Endothelial cell of umbilical vein (primary cell): ENCODE measurements around the gene SPAG16. TPM values are rescaled to one million over a fixed set of nuclear protein-coding genes. Genes with fewer than 3 reads are reported as not detected.

ENCODE experiments used
- BruUV-seq: library from RNA; stranded (reverse); fragments of 400-500 nt; replicated peaks from 2 replicates; lab custom pipeline; 2021; lab: Mats Ljungman, UMichigan
- CTCF ChIA-PET: fragments of 300-600, 350-600 bp; sonication (Branson Sonifier 250); formaldehyde crosslinking; loops from one replicate; lab custom pipeline; 2021; ENCODE audit warnings: antibody characterized with exemption, inconsistent platforms; lab: Charles Lee
- POLR2A ChIA-PET: fragments of 300-600, 350-600 bp; sonication (Branson Sonifier 250); formaldehyde crosslinking; loops from one replicate; lab custom pipeline; 2021; ENCODE audit warnings: antibody characterized with exemption, inconsistent platforms; lab: Charles Lee
- DNase-seq: peaks from one replicate; pipeline ENCODE4 v3.0.0-alpha.2; 2011; ENCODE audit warnings: low read depth, low spot score
- FAIRE-seq: peaks from 2 replicates; lab custom pipeline; 2011; peaks lifted over from hg19 to GRCh38; lab: Jason Lieb, UNC
- H2AFZ ChIP-seq: 2 replicates; pipeline ENCODE4 v1.6.0; 2012; ENCODE audit warnings: low read depth, low read length, control low read depth, inconsistent platforms
- H3K27ac ChIP-seq: 2 replicates; pipeline ENCODE4 v1.5.1; 2011; ENCODE audit warnings: low read depth, mild to moderate bottlenecking, control low read depth, low read length, moderate library complexity; ENCODE audit not compliant: insufficient read depth
- H3K27me3 ChIP-seq, 2 experiments: 2 replicates each; pipeline versions ENCODE4 v1.6.0 to v1.6.1; 2011; ENCODE audit warnings: low read length in 2 of 2, mixed read lengths in 1 of 2; ENCODE audit not compliant: control insufficient read depth in 2 of 2, insufficient read depth in 2 of 2
- H3K36me3 ChIP-seq, 2 experiments: 2 replicates in 1 of 2; 3 replicates in 1 of 2; pipeline ENCODE4 v1.5.1; 2011; ENCODE audit warnings: low read length in 2 of 2, mild to moderate bottlenecking in 1 of 2, moderate library complexity in 1 of 2; ENCODE audit not compliant: control insufficient read depth in 2 of 2, insufficient read depth in 2 of 2; ENCODE audit errors: extremely low read depth in 1 of 2
- H3K4me1 ChIP-seq: 3 replicates; pipeline ENCODE4 v1.5.1; 2011; ENCODE audit warnings: mild to moderate bottlenecking, low read length; ENCODE audit not compliant: control insufficient read depth, insufficient read depth; ENCODE audit errors: extremely low read depth
- H3K4me2 ChIP-seq: 2 replicates; pipeline ENCODE4 v1.6.1; 2011; ENCODE audit warnings: low read length, control low read depth, mixed read lengths; ENCODE audit not compliant: insufficient read depth
- H3K4me3 ChIP-seq, 3 experiments: fragments of 200-600 bp in 1 of 3; sonication (generic), shearing (Covaris generic) in 1 of 3; replicated peaks in 1 of 3; 2 replicates each; pipeline ENCODE4 v1.5.1; 2011 to 2016; ENCODE audit warnings: control low read depth in 3 of 3, low read length in 3 of 3, mild to moderate bottlenecking in 2 of 3, inconsistent platforms in 1 of 3, low read depth in 1 of 3, moderate library complexity in 1 of 3; ENCODE audit not compliant: insufficient read depth in 1 of 3
- H3K79me2 ChIP-seq: 2 replicates; pipeline ENCODE4 v1.6.0; 2012; ENCODE audit warnings: low read length, inconsistent platforms; ENCODE audit not compliant: control insufficient read depth, insufficient read depth
- H3K9ac ChIP-seq: replicated peaks from 2 replicates; pipeline ENCODE3; 2011; ENCODE audit warnings: low read length, control low read depth; ENCODE audit not compliant: insufficient read depth; ENCODE audit errors: extremely low read depth
- H3K9me1 ChIP-seq: replicated peaks from 3 replicates; pipeline ENCODE4 v1.6.0; 2011; ENCODE audit warnings: mild to moderate bottlenecking, low read length; ENCODE audit not compliant: control insufficient read depth, insufficient read depth; ENCODE audit errors: extremely low read depth
- H3K9me3 ChIP-seq: replicated peaks from 2 replicates; pipeline ENCODE4 v1.5.1; 2012; ENCODE audit warnings: low read length, inconsistent platforms; ENCODE audit not compliant: control insufficient read depth, insufficient read depth
- H4K20me1 ChIP-seq: replicated peaks from 2 replicates; pipeline ENCODE3; 2011; ENCODE audit warnings: mild to moderate bottlenecking, low read length; ENCODE audit not compliant: control insufficient read depth, insufficient read depth; ENCODE audit errors: extremely low read depth
- EZH2 ChIP-seq: IDR thresholded peaks from 2 replicates; pipeline ENCODE4 v1.6.1; 2012; ENCODE audit warnings: borderline replicate concordance, low read depth, mild to moderate bottlenecking, moderate library complexity, low read length, inconsistent platforms; ENCODE audit not compliant: severe bottlenecking
- FOS ChIP-seq: IDR thresholded peaks from 2 replicates; pipeline ENCODE4 v1.6.1; 2011; ENCODE audit warnings: mild to moderate bottlenecking, low read length, moderate library complexity, borderline replicate concordance; ENCODE audit not compliant: insufficient read depth
- GATA2 ChIP-seq: IDR thresholded peaks from 2 replicates; pipeline ENCODE4 v1.7.0; 2011; ENCODE audit warnings: low read depth, mild to moderate bottlenecking, moderate library complexity, mixed read lengths, low read length; ENCODE audit not compliant: insufficient read length, insufficient read depth
- JUN ChIP-seq: IDR thresholded peaks from 2 replicates; pipeline ENCODE4 v1.6.1; 2011; ENCODE audit warnings: borderline replicate concordance, low read depth; ENCODE audit not compliant: insufficient read length, insufficient read depth
- MYC ChIP-seq: IDR thresholded peaks from one replicate; pipeline ENCODE4 v1.6.1; 2011; ENCODE audit warnings: mild to moderate bottlenecking, low read depth, low read length
- POLR2A ChIP-seq: IDR thresholded peaks from 2 replicates; pipeline ENCODE4 v1.6.1; 2012; ENCODE audit warnings: low read depth, mild to moderate bottlenecking, control low read depth, low read length
- POLR2AphosphoS5 ChIP-seq: IDR thresholded peaks from 2 replicates; pipeline ENCODE4 v1.6.1; 2012; ENCODE audit warnings: low read depth, mild to moderate bottlenecking, control low read depth, low read length, moderate library complexity; ENCODE audit not compliant: insufficient read depth
- dilution Hi-C: fragments of 300-500 bp; cut with MboI; formaldehyde crosslinking; loops from one replicate; pipeline ENCODE4 v1.15.0; 2019; ENCODE audit warnings: low sequenced_read_pairs; ENCODE audit not compliant: extremely low pct_ligation_motif_present
- intact Hi-C: fragments of 100-400 bp; cut with micrococcal nuclease; formaldehyde crosslinking; loops from one replicate; pipeline ENCODE4 v1.10.0; 2022
- polyA plus RNA-seq, 4 experiments: library from polyadenylated mRNA; depleted of rRNA in 3 of 4; stranded (reverse) in 3 of 4; unstranded in 1 of 4; fragments of >200 nt; gene quantifications; 2 replicates each; pipeline versions ENCODE4 v1.2.1 to v1.2.3, GENCODE V29; 2011 to 2012; ENCODE audit warnings: missing spikeins in 1 of 4
- total RNA-seq: library from RNA; stranded (reverse); gene quantifications from 2 replicates; pipeline ENCODE4 v1.2.3, GENCODE V29; 2021
- TF ChIP-seq, protein P1 (sequence below): IDR thresholded peaks from 2 replicates; pipeline ENCODE4 v1.6.1; 2011; ENCODE audit not compliant: insufficient read depth, insufficient read length
- TF ChIP-seq, protein P2 (sequence below), 2 donors: IDR thresholded peaks; 1 replicate in 1 of 2; 2 replicates in 1 of 2; pipeline ENCODE4 v1.5.1; 2011; ENCODE audit warnings: low read length in 2 of 2, mild to moderate bottlenecking in 2 of 2, moderate library complexity in 2 of 2, control low read depth in 1 of 2, inconsistent platforms in 1 of 2, low read depth in 1 of 2; ENCODE audit not compliant: insufficient read depth in 1 of 2; ENCODE audit errors: extremely low read depth in 1 of 2

The SPAG16 gene
- total and polyA plus RNA-seq, 2 donors (not counting 3 experiments of a cell fraction or from before 2014, with no cell fraction given): 4.0 to 7.7 TPM

DNA sequence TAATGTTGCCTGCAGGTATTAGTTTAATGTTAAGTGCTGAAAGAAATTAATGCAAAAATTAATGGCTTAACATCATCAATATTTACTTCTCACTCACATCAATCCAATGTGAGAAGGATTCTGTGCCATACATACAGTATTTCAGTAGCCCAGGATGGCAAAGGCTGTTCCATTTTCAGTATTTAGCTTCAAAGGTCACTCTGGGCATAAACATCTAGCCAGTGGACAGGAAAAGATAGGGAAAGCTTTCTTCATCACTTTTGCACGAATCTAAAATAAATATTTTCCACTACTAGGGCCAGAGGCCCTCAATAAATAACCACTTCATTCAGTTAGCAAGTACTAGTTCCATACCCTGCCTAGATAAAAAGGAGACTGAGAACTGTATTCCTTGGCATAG is 890.3 kb downstream of the SPAG16 start:
- H4K20me1 ChIP-seq: no peaks in the 10 kb centered on the region
- no peak overlapping the region for H2AFZ ChIP-seq
- no peaks in the 10 kb centered on the region for H3K9me1 ChIP-seq
- no peak for FAIRE-seq
- intact Hi-C loops: no loop called here
- H3K9ac ChIP-seq: no peak overlapping the region
- POLR2A ChIA-PET: no interaction called here
- H3K27me3 ChIP-seq: no peaks in the 10 kb centered on the region
- no peak overlapping the region for H3K4me3 ChIP-seq
- H3K4me2 ChIP-seq: no peak overlapping the region
- H3K79me2 ChIP-seq: no peaks in the 10 kb centered on the region
- H3K27ac ChIP-seq: no peak overlapping the region
- TF ChIP-seq MYC (no peak), POLR2A (no peak), EZH2 (no peak), FOS (no peak), POLR2AphosphoS5 (no peak), JUN (no peak), GATA2 (no peak)
- TF ChIP-seq, protein P1, sequence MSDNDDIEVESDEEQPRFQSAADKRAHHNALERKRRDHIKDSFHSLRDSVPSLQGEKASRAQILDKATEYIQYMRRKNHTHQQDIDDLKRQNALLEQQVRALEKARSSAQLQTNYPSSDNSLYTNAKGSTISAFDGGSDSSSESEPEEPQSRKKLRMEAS: no peak
- TF ChIP-seq, protein P2, sequence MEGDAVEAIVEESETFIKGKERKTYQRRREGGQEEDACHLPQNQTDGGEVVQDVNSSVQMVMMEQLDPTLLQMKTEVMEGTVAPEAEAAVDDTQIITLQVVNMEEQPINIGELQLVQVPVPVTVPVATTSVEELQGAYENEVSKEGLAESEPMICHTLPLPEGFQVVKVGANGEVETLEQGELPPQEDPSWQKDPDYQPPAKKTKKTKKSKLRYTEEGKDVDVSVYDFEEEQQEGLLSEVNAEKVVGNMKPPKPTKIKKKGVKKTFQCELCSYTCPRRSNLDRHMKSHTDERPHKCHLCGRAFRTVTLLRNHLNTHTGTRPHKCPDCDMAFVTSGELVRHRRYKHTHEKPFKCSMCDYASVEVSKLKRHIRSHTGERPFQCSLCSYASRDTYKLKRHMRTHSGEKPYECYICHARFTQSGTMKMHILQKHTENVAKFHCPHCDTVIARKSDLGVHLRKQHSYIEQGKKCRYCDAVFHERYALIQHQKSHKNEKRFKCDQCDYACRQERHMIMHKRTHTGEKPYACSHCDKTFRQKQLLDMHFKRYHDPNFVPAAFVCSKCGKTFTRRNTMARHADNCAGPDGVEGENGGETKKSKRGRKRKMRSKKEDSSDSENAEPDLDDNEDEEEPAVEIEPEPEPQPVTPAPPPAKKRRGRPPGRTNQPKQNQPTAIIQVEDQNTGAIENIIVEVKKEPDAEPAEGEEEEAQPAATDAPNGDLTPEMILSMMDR (IDR thresholded peaks at IDR 0.05; ENCODE audit: extremely low read depth in 1 of 2, insufficient read depth in 1 of 2, low read depth in 1 of 2, low read length in 2 of 2): no peak
- H3K9me3 ChIP-seq: no peaks in the 10 kb centered on the region
- no peaks in the 10 kb centered on the region for H3K36me3 ChIP-seq
- no TSS peak for BruUV-seq
- no peaks in the 10 kb centered on the region for H3K4me1 ChIP-seq
- no peak for DNase-seq
- dilution Hi-C loops: no loop called here
- CTCF ChIA-PET: no interaction called here
